ENCODE measurements around the gene CRIM1.
A peak's percentile ranks its signal among the peaks of the same experiment; 100 is the strongest.

GRCh38 chr2:36355151-36355889 is at the start of gene CRIM1:
- TF ChIP-seq CTCF (IDR thresholded peaks at IDR 0.05): no peak
- TF ChIP-seq POLR2A (IDR thresholded peaks at IDR 0.05): peak; percentile 78 to 90
- peak in 1 of 2 donors; percentile 90 for TF ChIP-seq EP300 (IDR thresholded peaks at IDR 0.05)

All from tibial nerve (tissue), 4 donors.